Activated B cell treated with CpG ODN at 0.5 μM for 24 hours (primary cell): ENCODE measurements around the gene PTCHD1. TPM values are rescaled to one million over a fixed set of nuclear protein-coding genes. Genes with fewer than 3 reads are reported as not detected.

Experiments
- ATAC-seq: fragments of 200-7000 bp; cut with Tn5 transposase; one replicate; pipeline ENCODE4 v1.10.0; 2021; ENCODE audit warnings: low read depth, mild to moderate bottlenecking, moderate library complexity
- CTCF ChIA-PET: fragments of 350-600 bp; sonication (Branson Sonifier 250); formaldehyde crosslinking; loops from one replicate; lab custom pipeline; 2021; ENCODE audit warnings: antibody characterized with exemption; lab: Charles Lee
- POLR2A ChIA-PET: fragments of 350-600 bp; sonication (Branson Sonifier 250); formaldehyde crosslinking; loops from one replicate; lab custom pipeline; 2021; ENCODE audit warnings: antibody characterized with exemption; lab: Charles Lee
- DNase-seq: peaks from one replicate; pipeline ENCODE4 v3.0.0; 2022
- H3K27ac Mint-ChIP-seq: one replicate; pipeline ENCODE4 v1.8.0; 2020; ENCODE audit warnings: mixed read lengths
- H3K27me3 Mint-ChIP-seq: one replicate; pipeline ENCODE4 v1.8.0; 2021; ENCODE audit warnings: mixed read lengths
- H3K36me3 Mint-ChIP-seq: one replicate; pipeline ENCODE4 v1.8.0; 2021; ENCODE audit warnings: low read depth, mixed read lengths
- H3K4me1 Mint-ChIP-seq: one replicate; pipeline ENCODE4 v1.8.0; 2021; ENCODE audit warnings: mixed read lengths
- H3K4me3 Mint-ChIP-seq: one replicate; pipeline ENCODE4 v1.8.0; 2020; ENCODE audit warnings: mild to moderate bottlenecking, mixed read lengths
- H3K9me3 Mint-ChIP-seq: one replicate; pipeline ENCODE4 v1.8.0; 2020; ENCODE audit warnings: mixed read lengths
- intact Hi-C: fragments of 100-400 bp; cut with micrococcal nuclease; formaldehyde crosslinking; loops from one replicate; pipeline ENCODE4 v1.15.1; 2024
- total RNA-seq: library from RNA; stranded (reverse); gene quantifications from 2 replicates; pipeline ENCODE4 v1.2.3, GENCODE V29; 2022
- TF ChIP-seq, protein P1 (sequence below): fragments of 200-600 bp; IDR thresholded peaks from one replicate; pipeline ENCODE4 v1.8.0; 2022; ENCODE audit warnings: antibody characterized with exemption, mild to moderate bottlenecking

Gene PTCHD1
- total RNA-seq, 1 donor from 2014 or later = 0.02 TPM

DNA sequence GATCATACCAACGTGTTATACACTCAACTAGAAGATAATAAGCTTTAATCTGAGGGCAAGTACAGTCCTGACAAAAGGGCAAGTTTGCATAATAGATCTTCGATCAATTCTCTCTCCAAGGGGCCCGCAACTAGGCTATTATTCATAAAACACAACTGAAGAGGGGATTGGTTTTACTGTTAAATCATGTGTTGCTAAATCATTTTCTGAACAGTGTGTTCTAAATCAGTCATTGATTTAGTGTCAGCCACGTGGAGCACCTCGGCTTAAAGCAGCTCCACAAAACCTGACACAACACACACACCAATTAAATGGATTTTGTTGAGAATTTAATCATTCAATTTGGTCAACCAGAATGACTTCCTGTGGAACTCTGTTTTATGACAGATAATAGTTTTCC lies 61.6 kb downstream of the PTCHD1 start:
- POLR2A ChIA-PET = no interaction called here
- no peak for DNase-seq

DNA sequence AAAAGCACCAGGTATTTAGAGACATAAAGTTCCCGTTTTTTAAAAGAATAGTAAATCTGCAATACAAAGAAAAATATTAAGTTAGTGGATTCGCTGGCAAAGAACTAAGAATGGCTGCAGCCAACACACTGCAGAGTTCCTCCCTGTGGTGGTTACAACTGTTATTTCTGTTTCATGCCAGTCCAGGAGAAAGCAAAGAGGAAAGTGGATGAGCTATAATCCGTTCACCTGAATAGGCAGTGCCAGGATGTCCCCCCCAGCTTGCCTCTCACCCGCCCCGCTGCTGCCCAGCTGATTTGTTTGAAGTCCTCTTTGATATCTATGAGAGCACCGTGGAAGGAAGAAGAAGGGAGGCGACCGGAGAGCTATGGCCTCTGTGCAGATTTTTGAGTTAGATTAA lies 63.9 kb downstream of the PTCHD1 start:
- DNase-seq (no peak), ATAC-seq (no peak)
- TF ChIP-seq, protein P1, sequence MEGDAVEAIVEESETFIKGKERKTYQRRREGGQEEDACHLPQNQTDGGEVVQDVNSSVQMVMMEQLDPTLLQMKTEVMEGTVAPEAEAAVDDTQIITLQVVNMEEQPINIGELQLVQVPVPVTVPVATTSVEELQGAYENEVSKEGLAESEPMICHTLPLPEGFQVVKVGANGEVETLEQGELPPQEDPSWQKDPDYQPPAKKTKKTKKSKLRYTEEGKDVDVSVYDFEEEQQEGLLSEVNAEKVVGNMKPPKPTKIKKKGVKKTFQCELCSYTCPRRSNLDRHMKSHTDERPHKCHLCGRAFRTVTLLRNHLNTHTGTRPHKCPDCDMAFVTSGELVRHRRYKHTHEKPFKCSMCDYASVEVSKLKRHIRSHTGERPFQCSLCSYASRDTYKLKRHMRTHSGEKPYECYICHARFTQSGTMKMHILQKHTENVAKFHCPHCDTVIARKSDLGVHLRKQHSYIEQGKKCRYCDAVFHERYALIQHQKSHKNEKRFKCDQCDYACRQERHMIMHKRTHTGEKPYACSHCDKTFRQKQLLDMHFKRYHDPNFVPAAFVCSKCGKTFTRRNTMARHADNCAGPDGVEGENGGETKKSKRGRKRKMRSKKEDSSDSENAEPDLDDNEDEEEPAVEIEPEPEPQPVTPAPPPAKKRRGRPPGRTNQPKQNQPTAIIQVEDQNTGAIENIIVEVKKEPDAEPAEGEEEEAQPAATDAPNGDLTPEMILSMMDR = no peak
- Mint-ChIP-seq H3K27me3 (no peaks in the 10 kb centered on the region), H3K27ac (no peak overlapping the region), H3K36me3 (no peaks in the 10 kb centered on the region), H3K4me1 (no peaks in the 10 kb centered on the region), H3K9me3 (no peaks in the 10 kb centered on the region), H3K4me3 (no peak overlapping the region)
- POLR2A ChIA-PET = no interaction called here
- intact Hi-C loops = no loop called here
- CTCF ChIA-PET = no interaction called here

More for the DNA sequence above, 61.6 kb downstream of the PTCHD1 start:
- no peaks in the 10 kb centered on the region for H3K36me3 Mint-ChIP-seq
- intact Hi-C loops = no loop called here
- H3K27me3 Mint-ChIP-seq = no peaks in the 10 kb centered on the region
- no peak overlapping the region for H3K27ac Mint-ChIP-seq
- H3K4me1 Mint-ChIP-seq = no peaks in the 10 kb centered on the region
- ATAC-seq = no peak
- CTCF ChIA-PET = no interaction called here
- TF ChIP-seq, protein P1 = no peak
- H3K9me3 Mint-ChIP-seq = no peaks in the 10 kb centered on the region
- no peak overlapping the region for H3K4me3 Mint-ChIP-seq

DNA sequence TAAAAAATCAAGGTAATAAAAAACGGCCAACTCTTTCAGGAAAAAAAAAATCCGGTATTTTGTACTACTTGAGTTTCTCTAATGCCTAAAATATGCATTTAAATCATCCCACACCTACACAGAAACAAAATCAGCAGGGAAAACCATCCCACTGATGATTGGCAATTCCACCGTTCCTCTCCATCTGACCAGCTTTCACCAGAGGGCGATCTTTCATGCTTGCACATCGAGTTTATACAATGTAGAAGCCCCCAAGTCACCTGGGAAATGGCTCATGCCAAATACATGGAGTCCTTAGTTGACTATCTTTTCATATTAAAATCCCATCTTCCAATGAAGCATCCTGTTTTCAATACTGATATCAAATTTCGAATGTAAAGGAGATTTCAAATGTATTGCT lies 69.2 kb downstream of the PTCHD1 start:
- no peak overlapping the region for H3K4me3 Mint-ChIP-seq
- CTCF ChIA-PET = no interaction called here
- H3K27me3 Mint-ChIP-seq = no peaks in the 10 kb centered on the region
- no peak overlapping the region for H3K27ac Mint-ChIP-seq
- H3K36me3 Mint-ChIP-seq = no peaks in the 10 kb centered on the region
- ATAC-seq = no peak
- no peak for DNase-seq
- TF ChIP-seq, protein P1 = no peak
- H3K9me3 Mint-ChIP-seq = no peaks in the 10 kb centered on the region
- POLR2A ChIA-PET = no interaction called here
- no peaks in the 10 kb centered on the region for H3K4me1 Mint-ChIP-seq
- intact Hi-C loops = no loop called here

DNA sequence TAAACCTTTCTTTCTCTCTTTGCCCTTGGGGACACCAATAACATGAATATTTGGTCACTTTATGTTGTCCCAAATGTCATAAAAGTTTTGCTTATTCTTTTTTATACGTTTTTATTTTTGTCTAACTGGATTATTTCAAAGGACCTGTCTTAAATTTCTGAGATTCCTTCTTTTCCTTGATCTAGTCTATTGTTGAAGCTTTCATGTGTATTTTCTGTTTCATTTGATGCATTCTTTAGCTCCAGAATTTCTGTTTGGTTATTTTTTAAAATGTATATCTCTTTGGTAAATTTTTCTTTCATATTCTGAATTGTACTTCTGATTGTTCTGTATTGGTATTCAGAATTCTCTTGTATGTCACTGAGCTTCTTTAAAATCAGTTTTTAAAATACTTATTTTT lies 88.3 kb downstream of the PTCHD1 start:
- peaks cover 14% of the 10 kb centered on the region for H3K9me3 Mint-ChIP-seq
- H3K27ac Mint-ChIP-seq = no peak overlapping the region
- H3K4me3 Mint-ChIP-seq = no peak overlapping the region
- ChIA-PET POLR2A (no interaction called here), CTCF (no interaction called here)
- H3K4me1 Mint-ChIP-seq = no peaks in the 10 kb centered on the region
- intact Hi-C loops = no loop called here
- no peak for ATAC-seq
- DNase-seq = no peak
- TF ChIP-seq, protein P1 = no peak
- H3K27me3 Mint-ChIP-seq = no peaks in the 10 kb centered on the region
- no peaks in the 10 kb centered on the region for H3K36me3 Mint-ChIP-seq

DNA sequence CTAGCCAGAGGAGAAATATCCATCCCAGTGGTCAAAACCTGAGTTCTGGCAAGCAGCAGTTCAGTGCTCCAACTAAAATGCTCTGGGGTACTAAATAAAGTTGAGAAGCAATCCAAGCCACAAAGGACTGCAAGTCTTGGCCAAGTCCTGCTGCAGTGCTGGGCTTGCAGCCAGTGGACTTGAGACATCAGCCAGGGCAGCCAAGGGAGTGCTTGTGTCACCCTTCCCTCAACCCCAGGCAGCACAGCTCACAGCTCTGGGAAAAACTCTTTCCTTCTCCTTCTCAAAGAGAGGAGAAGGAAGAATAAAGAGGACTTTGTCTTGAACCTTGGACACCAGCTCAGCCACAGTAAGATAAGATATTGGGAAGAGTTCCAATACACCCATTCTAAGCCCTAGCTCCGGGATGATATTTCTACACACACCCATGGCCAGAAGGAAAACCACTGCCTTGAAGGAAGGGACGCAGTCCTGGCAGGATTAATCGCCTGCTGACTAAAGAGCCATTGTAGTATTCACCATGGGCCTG lies 99.8 kb downstream of the PTCHD1 start:
- Mint-ChIP-seq H3K9me3 (peaks cover 3% of the 10 kb centered on the region), H3K27ac (no peak overlapping the region), H3K4me1 (no peaks in the 10 kb centered on the region), H3K27me3 (no peaks in the 10 kb centered on the region), H3K36me3 (no peaks in the 10 kb centered on the region), H3K4me3 (no peak overlapping the region)
- TF ChIP-seq, protein P1 = no peak
- ChIA-PET POLR2A (no interaction called here), CTCF (no interaction called here)
- intact Hi-C loops = no loop called here
- DNase-seq (no peak), ATAC-seq (no peak)
